HepG2 (cell line): ENCODE data around the gene APPBP2. TPM values are rescaled to one million over a fixed set of nuclear protein-coding genes. Genes with fewer than 3 reads are reported as not detected.

Experiments
- ATAC-seq: fragments of 200-7000 bp; cut with Tn5 transposase; 3 replicates; pipeline ENCODE4 v1.9.1; 2020; ENCODE audit warnings: mild to moderate bottlenecking, moderate library complexity
- BruUV-seq: library from RNA; stranded (reverse); fragments of 400-500 nt; replicated peaks from 2 replicates; lab custom pipeline; 2021; lab: Mats Ljungman, UMichigan
- CTCF ChIA-PET: fragments of 300-600 bp; formaldehyde crosslinking; extraction: SDS; loops from one replicate; lab custom pipeline; 2021; ENCODE audit warnings: low total read pairs, inconsistent platforms, low intra/inter-chr PET ratio; lab: Yijun Ruan, JAX
- POLR2A ChIA-PET: fragments of 350-600 bp; sonication (Branson Sonifier 250); formaldehyde crosslinking; loops from one replicate; lab custom pipeline; 2020; ENCODE audit warnings: antibody characterized with exemption, inconsistent platforms; lab: Yijun Ruan, JAX
- DNase-seq: peaks from one replicate; pipeline ENCODE4 v3.0.0-alpha.2; 2015; ENCODE audit warnings: low spot score
- FAIRE-seq: peaks from 3 replicates; lab custom pipeline; 2011; peaks lifted over from hg19 to GRCh38; lab: Jason Lieb, UNC
- H2AFZ ChIP-seq: one replicate; pipeline ENCODE4 v1.6.1; 2011; ENCODE audit warnings: low read length, inconsistent platforms
- H3K27ac ChIP-seq: fragments of 300-600 bp; 3 replicates; pipeline ENCODE4 v1.8.0; 2011; ENCODE audit warnings: mixed run types, mild to moderate bottlenecking, mixed read lengths, low read length, inconsistent platforms; ENCODE audit not compliant: insufficient read depth; ENCODE audit errors: extremely low read length
- H3K27me3 ChIP-seq, 2 experiments: fragments of 200-600 bp in 1 of 2; 2 replicates in 1 of 2; 3 replicates in 1 of 2; pipeline versions ENCODE4 v1.6.0 to v1.8.0; 2011; ENCODE audit warnings: low read length in 2 of 2, mild to moderate bottlenecking in 2 of 2, moderate library complexity in 2 of 2, inconsistent platforms in 1 of 2; ENCODE audit not compliant: insufficient read depth in 2 of 2, control insufficient read depth in 1 of 2
- H3K36me3 ChIP-seq, 2 experiments: fragments of 200-600 bp in 1 of 2; replicated peaks in 1 of 2; 2 replicates in 1 of 2; 3 replicates in 1 of 2; pipeline versions ENCODE4 v1.5.1 to v1.8.0; 2011; ENCODE audit warnings: low read length in 2 of 2, inconsistent platforms in 1 of 2; ENCODE audit not compliant: insufficient read depth in 2 of 2, control insufficient read depth in 1 of 2
- H3K4me1 ChIP-seq: 2 replicates; pipeline ENCODE4 v1.5.1; 2012; ENCODE audit warnings: low read length, inconsistent platforms; ENCODE audit not compliant: insufficient read depth
- H3K4me2 ChIP-seq: 2 replicates; pipeline ENCODE4 v1.6.0; 2011; ENCODE audit warnings: low read depth, low read length, inconsistent platforms
- H3K4me3 ChIP-seq, 3 experiments: fragments of 200-600 bp in 1 of 3; sonication (generic), shearing (Covaris generic) in 1 of 3; replicated peaks in 1 of 3; 2 replicates each; pipeline ENCODE4 v1.5.1; 2011 to 2016; ENCODE audit warnings: low read length in 3 of 3, inconsistent platforms in 2 of 3, low read depth in 2 of 3, mild to moderate bottlenecking in 2 of 3, control low read depth in 1 of 3, mixed read lengths in 1 of 3; ENCODE audit not compliant: insufficient read depth in 1 of 3
- H3K79me2 ChIP-seq: one replicate; pipeline ENCODE4 v1.6.1; 2011; ENCODE audit warnings: low read length, inconsistent platforms; ENCODE audit not compliant: insufficient read depth
- H3K9ac ChIP-seq: 2 replicates; pipeline ENCODE4 v1.6.0; 2011; ENCODE audit warnings: mild to moderate bottlenecking, low read depth, low read length, inconsistent platforms; ENCODE audit not compliant: insufficient read depth
- H3K9me3 ChIP-seq: 2 replicates; pipeline ENCODE4 v1.5.1; 2012; ENCODE audit warnings: mild to moderate bottlenecking, low read length
- H4K20me1 ChIP-seq: 2 replicates; pipeline ENCODE4 v1.6.0; 2011; ENCODE audit warnings: inconsistent platforms, mild to moderate bottlenecking, low read length, moderate library complexity; ENCODE audit not compliant: insufficient read depth
- DNMT3B ChIP-seq: conservative IDR thresholded peaks from 2 replicates; pipeline ENCODE4 v1.6.1; 2016; ENCODE audit warnings: missing biosample characterization, control low read depth
- KMT2B ChIP-seq: IDR thresholded peaks from 2 replicates; pipeline ENCODE4 v1.6.1; 2016; ENCODE audit warnings: missing genetic modification reagents, missing compliant biosample characterization
- NR3C1 ChIP-seq: sonication (generic); formaldehyde crosslinking; IDR thresholded peaks from 2 replicates; pipeline ENCODE4 v1.4.0; 2020; ENCODE audit warnings: missing genetic modification reagents
- RXRA ChIP-seq: sonication (generic); formaldehyde crosslinking; IDR thresholded peaks from 2 replicates; pipeline ENCODE4 v1.5.1; 2020; ENCODE audit warnings: missing genetic modification reagents
- SETDB1 ChIP-seq: sonication (generic); formaldehyde crosslinking; IDR thresholded peaks from 2 replicates; pipeline ENCODE4 v1.5.1; 2020; ENCODE audit warnings: missing genetic modification reagents, mild to moderate bottlenecking, borderline replicate concordance
- ZBTB3 ChIP-seq: sonication (generic); formaldehyde crosslinking; IDR thresholded peaks from 2 replicates; pipeline ENCODE4 v1.4.0; 2020; ENCODE audit warnings: low read depth, mild to moderate bottlenecking, moderate library complexity, missing genetic modification reagents, borderline replicate concordance
- ZNF367 ChIP-seq: sonication (generic); formaldehyde crosslinking; IDR thresholded peaks from 2 replicates; pipeline ENCODE4 v1.4.0; 2020; ENCODE audit warnings: missing genetic modification reagents, borderline replicate concordance
- WGBS: methylation state at CpG from one replicate; pipeline ENCODE4 v1.1.6; 2017; ENCODE audit warnings: low lambda C conversion rate; 5-methylcytosine and 5-hydroxymethylcytosine counted together
- in situ Hi-C: cut with HindIII; loops from 2 replicates; pipeline ENCODE4 v1.10.0; 2017; ENCODE audit warnings: low pct_unique_long_range_greater_than_20kb; ENCODE audit not compliant: extremely low pct_ligation_motif_present
- intact Hi-C: fragments of 100-400 bp; cut with micrococcal nuclease; formaldehyde crosslinking; loops from one replicate; pipeline ENCODE4 v1.10.0; 2022; ENCODE audit not compliant: unreplicated experiment
- polyA plus RNA-seq, 8 experiments: library from polyadenylated mRNA; depleted of rRNA in 3 of 8; stranded (reverse) in 7 of 8; unstranded in 1 of 8; fragments of >200 nt; fragmentation: Illumina TruSeq in 4 of 8; extraction: Trizol in 4 of 8; gene quantifications; 2 replicates each; pipeline versions ENCODE4 v1.2.1 to v1.2.3, GENCODE V29; 2011 to 2016; ENCODE audit warnings: low read depth in 4 of 8, missing spikeins in 1 of 8, mixed read lengths in 1 of 8; ENCODE audit not compliant: insufficient read depth in 1 of 8
- total RNA-seq, 5 experiments: library from RNA; depleted of rRNA; stranded (reverse); fragments of >200 nt; fragmentation: Illumina TruSeq; extraction: Trizol; gene quantifications; 2 replicates each; pipeline ENCODE4 v1.2.3, GENCODE V29; 2016; ENCODE audit warnings: low read depth in 1 of 5
- TF ChIP-seq, protein P1 (sequence below): sonication (generic); formaldehyde crosslinking; IDR thresholded peaks from 2 replicates; pipeline ENCODE4 v1.4.0; 2020; ENCODE audit warnings: mild to moderate bottlenecking, missing genetic modification reagents
- TF ChIP-seq, protein P2 (sequence below): sonication (generic); formaldehyde crosslinking; IDR thresholded peaks from 2 replicates; pipeline ENCODE4 v1.8.1; 2023; ENCODE audit warnings: mild to moderate bottlenecking, inconsistent platforms, moderate library complexity, missing genetic modification reagents, borderline replicate concordance
- TF ChIP-seq, protein P3 (sequence below): sonication (generic); formaldehyde crosslinking; IDR thresholded peaks from 2 replicates; pipeline ENCODE4 v1.4.0; 2020; ENCODE audit warnings: missing genetic modification reagents

Gene APPBP2
- total and polyA plus RNA-seq, 2 of the 13 experiments (the other 11 are each of a cell fraction or from before 2014, with no cell fraction given), result 17.5 to 45.8 TPM

DNA sequence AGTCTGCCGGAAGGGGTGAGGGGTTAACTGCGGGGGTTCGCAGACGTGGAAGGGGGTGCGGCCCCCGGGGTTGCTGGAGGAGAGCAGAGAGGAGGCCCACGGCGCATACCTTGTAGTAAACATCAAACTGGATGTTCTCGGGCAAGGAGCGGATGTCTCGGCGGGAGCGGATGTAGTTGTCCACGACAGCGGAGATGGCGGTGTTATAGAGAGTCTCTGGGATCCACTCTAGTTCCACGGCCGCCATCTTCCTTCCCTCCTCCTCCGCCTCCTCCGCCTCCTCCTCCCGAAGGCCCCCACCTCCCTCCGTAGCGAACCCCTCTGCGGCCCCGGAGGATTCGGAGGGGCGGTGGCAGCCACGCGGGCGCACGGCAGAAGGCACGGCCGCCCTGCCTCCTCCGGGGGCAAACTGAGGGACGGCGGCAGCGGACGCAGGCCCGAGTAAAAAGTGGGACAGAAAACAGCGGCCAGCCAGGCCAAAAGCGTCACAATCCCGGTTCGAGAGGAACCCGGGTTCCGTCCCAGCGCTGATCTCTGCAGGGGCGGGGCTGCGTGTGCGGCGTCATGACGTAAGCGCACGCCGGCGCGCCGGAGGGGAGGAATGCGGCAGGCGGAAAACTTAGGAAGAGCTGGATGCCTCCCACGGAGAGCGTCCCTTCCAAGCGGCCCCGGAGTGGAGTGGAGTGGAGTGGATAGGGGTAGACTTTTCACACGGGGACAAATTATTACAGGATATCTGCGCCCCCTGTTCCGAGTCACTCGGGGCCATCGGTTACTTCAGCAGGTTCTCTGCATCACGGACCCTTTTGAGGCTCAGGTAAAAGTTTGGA lies at the start of gene APPBP2 (continued):
- TF ChIP-seq RXRA (CRISPR knock-in tag) (peak; percentile 91), ZBTB3 (CRISPR knock-in tag) (peak; percentile 78; the same call in 1 of the 2 replicates)
- TF ChIP-seq, protein P1, sequence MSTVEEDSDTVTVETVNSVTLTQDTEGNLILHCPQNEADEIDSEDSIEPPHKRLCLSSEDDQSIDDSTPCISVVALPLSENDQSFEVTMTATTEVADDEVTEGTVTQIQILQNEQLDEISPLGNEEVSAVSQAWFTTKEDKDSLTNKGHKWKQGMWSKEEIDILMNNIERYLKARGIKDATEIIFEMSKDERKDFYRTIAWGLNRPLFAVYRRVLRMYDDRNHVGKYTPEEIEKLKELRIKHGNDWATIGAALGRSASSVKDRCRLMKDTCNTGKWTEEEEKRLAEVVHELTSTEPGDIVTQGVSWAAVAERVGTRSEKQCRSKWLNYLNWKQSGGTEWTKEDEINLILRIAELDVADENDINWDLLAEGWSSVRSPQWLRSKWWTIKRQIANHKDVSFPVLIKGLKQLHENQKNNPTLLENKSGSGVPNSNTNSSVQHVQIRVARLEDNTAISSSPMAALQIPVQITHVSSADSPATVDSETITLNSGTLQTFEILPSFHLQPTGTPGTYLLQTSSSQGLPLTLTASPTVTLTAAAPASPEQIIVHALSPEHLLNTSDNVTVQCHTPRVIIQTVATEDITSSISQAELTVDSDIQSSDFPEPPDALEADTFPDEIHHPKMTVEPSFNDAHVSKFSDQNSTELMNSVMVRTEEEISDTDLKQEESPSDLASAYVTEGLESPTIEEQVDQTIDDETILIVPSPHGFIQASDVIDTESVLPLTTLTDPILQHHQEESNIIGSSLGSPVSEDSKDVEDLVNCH (CRISPR knock-in tag), result no peak

DNA sequence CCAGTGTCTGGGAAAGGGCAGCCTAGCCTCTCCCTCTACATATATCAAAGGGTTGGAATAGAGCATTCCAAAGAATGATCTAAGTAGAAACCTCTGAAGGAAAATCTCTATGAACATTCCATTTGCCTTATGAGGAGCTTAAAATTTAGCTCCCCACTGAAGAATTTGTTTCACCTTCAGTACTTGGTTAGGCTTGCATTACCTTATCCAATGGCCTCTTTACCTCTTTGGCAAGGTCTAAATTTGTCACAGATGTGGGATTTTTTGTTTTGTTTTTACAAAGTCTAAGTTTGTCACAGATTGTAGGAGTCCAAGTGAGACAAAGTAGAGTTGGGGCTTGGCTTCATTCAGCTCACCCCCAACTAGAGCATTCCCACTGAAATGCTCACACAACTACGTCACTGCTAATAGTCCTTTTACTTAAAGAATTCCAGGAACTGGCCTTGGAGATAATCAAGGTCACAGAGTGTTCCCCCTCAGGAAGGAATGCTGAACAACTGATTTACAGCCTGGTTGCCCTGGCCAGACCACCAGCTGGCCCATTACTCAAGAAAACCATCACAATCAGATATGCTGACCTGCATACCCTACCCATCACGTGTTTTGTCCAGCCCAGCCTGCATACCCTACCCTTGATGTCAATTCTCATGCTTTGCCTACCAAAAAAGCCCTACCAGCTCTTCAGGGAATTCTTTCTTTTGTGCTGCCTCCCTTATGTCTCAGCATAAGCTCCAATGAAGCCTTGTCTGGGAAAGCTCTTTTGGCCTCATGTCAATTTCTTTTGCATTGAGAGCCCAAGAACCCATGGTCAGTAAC lies 47.4 kb upstream of the APPBP2 start:
- no TSS peak for BruUV-seq
- Histone ChIP-seq H2AFZ (no peak overlapping the region), H3K4me2 (no peak overlapping the region), H3K27ac (no peak overlapping the region), H3K27me3 (no peaks in the 10 kb centered on the region), H4K20me1 (no peaks in the 10 kb centered on the region), H3K79me2 (no peaks in the 10 kb centered on the region), H3K9me3 (no peaks in the 10 kb centered on the region), H3K4me3 (no peak overlapping the region), H3K9ac (no peak overlapping the region), H3K36me3 (no peaks in the 10 kb centered on the region), H3K4me1 (no peaks in the 10 kb centered on the region)
- CTCF ChIA-PET, result no interaction called here
- intact Hi-C loops (no loop called here), in situ Hi-C loops (no loop called here)
- WGBS, result 82% methylated on average over 2 of the region's 2 CpGs
- TF ChIP-seq ZNF367 (CRISPR knock-in tag), result no peak
- TF ChIP-seq DNMT3B, result no peak
- TF ChIP-seq, protein P2, sequence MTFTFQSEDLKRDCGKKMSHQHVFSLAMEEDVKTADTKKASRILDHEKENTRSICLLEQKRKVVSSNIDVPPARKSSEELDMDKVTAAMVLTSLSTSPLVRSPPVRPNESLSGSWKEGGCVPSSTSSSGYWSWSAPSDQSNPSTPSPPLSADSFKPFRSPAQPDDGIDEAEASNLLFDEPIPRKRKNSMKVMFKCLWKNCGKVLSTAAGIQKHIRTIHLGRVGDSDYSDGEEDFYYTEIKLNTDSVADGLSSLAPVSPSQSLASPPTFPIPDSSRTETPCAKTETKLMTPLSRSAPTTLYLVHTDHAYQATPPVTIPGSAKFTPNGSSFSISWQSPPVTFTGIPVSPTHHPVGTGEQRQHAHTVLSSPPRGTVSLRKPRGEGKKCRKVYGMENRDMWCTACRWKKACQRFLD, result no peak
- TF ChIP-seq, protein P3, sequence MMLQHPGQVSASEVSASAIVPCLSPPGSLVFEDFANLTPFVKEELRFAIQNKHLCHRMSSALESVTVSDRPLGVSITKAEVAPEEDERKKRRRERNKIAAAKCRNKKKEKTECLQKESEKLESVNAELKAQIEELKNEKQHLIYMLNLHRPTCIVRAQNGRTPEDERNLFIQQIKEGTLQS (CRISPR knock-in tag), result no peak
- no peak for TF ChIP-seq KMT2B (CRISPR knock-in tag)
- no peak for TF ChIP-seq SETDB1 (CRISPR knock-in tag)
- TF ChIP-seq NR3C1, result no peak
- POLR2A ChIA-PET, result interaction anchor here (1.3 to 1.6 kb wide), 2 partner anchors 14 to 26 kb away, joined by 3 to 4 read pairs; partner anchors contain the start of gene PPM1D
- ATAC-seq (no peak), FAIRE-seq (peak; percentile 44), DNase-seq (peak; percentile 33)
